ENCODE measurements around the gene ATP5PB.

ATP5PB gene

GRCh38 chr1:111509997-111510375 is 60.7 kb downstream of the ATP5PB start:
- DNase-seq, result no peak

GRCh38 chr1:111511370-111511769 is 62.1 kb downstream of the ATP5PB start:
- DNase-seq, result no peak

Data from activated naive CD4-positive, alpha-beta T cell treated with anti-CD3 and anti-CD28 coated beads, Interleukin-2, amount 50 U/mL, for 16 hours (primary cell).